Right cardiac atrium (tissue), 5 donors: ENCODE results near the gene BAHCC1. TPM values are rescaled to one million over a fixed set of nuclear protein-coding genes. Genes with fewer than 3 reads are reported as not detected.

ENCODE experiments used
- ATAC-seq, 2 donors: fragments of 200-7000 bp; cut with Tn5 transposase; one replicate each; pipeline versions ENCODE4 v1.8.0 to v1.9.1; 2020; ENCODE audit warnings: moderate library complexity in 2 of 2, mild to moderate bottlenecking in 1 of 2
- DNase-seq, 3 donors: peaks; one replicate each; pipeline ENCODE4 v3.0.0-alpha.2; 2020
- H3K27ac ChIP-seq: one replicate; pipeline ENCODE4 v1.5.1; 2013; ENCODE audit warnings: mild to moderate bottlenecking, low read length, control low read depth, moderate library complexity
- H3K27me3 ChIP-seq: one replicate; pipeline ENCODE4 v1.6.1; 2013; ENCODE audit not compliant: control insufficient read depth, insufficient read depth
- H3K4me1 ChIP-seq: one replicate; pipeline ENCODE4 v1.6.1; 2013; ENCODE audit warnings: low read length; ENCODE audit not compliant: control insufficient read depth, insufficient read depth
- H3K4me3 ChIP-seq: one replicate; pipeline ENCODE4 v1.5.1; 2013; ENCODE audit warnings: low read length, control low read depth
- H3K9me3 ChIP-seq: one replicate; pipeline ENCODE4 v1.6.1; 2013; ENCODE audit warnings: low read length; ENCODE audit not compliant: control insufficient read depth
- WGBS: extraction: QIAGEN DNeasy Blood & Tissue Kit; methylation state at CpG from one replicate; pipeline ENCODE4 v1.1.7; 2013; 5-methylcytosine and 5-hydroxymethylcytosine counted together
- intact Hi-C, 4 donors: fragments of 100-400 bp; cut with DNase I; formaldehyde crosslinking; loops; one replicate each; pipeline versions ENCODE4 v1.11.0 to v1.14.0; 2022 to 2023
- polyA plus RNA-seq: library from polyadenylated mRNA; stranded (reverse); fragments of 200-250 nt; gene quantifications from one replicate; pipeline ENCODE4 v1.2.3, GENCODE V29; 2013
- total RNA-seq, 4 donors: library from RNA; stranded (reverse); fragmentation: NEBNext Ultra II Directional; extraction: Animal tissue kit (Norgen Biotek cat#: 25700); gene quantifications; one replicate each; pipeline ENCODE4 v1.2.1, GENCODE V29; 2021
- donor health status: healthy with polysubstance abuse.
- donor health status: DM: no; HTN: yes; CAD: no.
- donor health status: DM: no; HTN: no; CAD: no.
- donor health status: DM: no; HTN: yes; CAD: no; lungs with severe emphysema.
- donor health status: DM: yes; HTN: yes; CAD: no.

Gene BAHCC1
- total and polyA plus RNA-seq, 5 donors: 8.3 to 12.8 (median 8.7) TPM

DNA sequence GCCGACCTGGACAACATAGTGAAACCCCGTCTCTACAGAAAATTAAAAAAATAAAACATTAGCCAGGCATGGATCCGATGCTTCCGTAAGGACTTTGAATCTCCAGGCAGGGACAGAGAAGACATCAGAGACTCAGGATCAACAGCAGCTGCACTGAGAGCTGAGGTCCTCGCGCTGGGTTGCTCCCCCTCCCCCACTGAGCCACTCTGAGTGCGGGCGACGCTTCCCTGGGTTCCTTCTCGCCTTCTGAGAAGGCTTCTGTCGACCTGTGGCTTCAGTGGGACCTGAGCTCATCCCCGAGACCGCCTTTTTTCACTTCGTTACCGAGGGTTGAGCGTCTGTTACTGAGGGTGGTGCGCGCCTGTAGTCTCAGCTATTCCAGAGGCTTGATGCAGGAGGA is 96.9 kb downstream of the BAHCC1 start:
- intact Hi-C loops: no loop called here
- ATAC-seq (no peak), DNase-seq (peak in 2 of 3 donors; percentile 25 to 46)
- no peak overlapping the region for H3K4me3 ChIP-seq
- no peaks in the 10 kb centered on the region for H3K27me3 ChIP-seq
- 63% methylated on average over 18 of the region's 18 CpGs for WGBS
- H3K9me3 ChIP-seq: no peaks in the 10 kb centered on the region
- no peak overlapping the region for H3K27ac ChIP-seq
- peaks cover 2% of the 10 kb centered on the region for H3K4me1 ChIP-seq

DNA sequence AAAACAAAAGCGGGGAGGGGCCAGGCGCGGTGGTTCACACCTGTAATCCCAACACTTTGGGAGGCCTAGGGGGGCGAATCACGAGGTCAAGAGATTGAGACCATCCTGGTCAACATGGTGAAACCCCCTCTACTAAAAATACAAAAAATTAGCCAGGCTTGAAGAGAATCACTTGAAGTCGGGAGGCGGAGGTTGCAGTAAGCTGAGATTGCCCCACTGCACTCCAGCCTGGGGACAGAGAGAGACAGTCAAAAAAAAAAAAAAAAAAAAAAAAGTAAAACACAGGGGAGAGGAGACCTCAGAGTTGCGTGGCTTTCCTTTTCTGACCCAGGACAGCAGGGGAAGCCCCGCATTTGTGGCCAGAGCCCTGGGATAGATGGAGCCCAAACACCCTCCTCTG is 97.4 kb downstream of the BAHCC1 start:
- Histone ChIP-seq H3K27ac (no peak overlapping the region), H3K27me3 (no peaks in the 10 kb centered on the region), H3K4me1 (peaks cover 2% of the 10 kb centered on the region), H3K4me3 (no peak overlapping the region), H3K9me3 (no peaks in the 10 kb centered on the region)
- WGBS: 84% methylated on average over 9 of the region's 9 CpGs
- intact Hi-C loops: no loop called here
- ATAC-seq (no peak), DNase-seq (peak in 1 of 3 donors; percentile 1)

DNA sequence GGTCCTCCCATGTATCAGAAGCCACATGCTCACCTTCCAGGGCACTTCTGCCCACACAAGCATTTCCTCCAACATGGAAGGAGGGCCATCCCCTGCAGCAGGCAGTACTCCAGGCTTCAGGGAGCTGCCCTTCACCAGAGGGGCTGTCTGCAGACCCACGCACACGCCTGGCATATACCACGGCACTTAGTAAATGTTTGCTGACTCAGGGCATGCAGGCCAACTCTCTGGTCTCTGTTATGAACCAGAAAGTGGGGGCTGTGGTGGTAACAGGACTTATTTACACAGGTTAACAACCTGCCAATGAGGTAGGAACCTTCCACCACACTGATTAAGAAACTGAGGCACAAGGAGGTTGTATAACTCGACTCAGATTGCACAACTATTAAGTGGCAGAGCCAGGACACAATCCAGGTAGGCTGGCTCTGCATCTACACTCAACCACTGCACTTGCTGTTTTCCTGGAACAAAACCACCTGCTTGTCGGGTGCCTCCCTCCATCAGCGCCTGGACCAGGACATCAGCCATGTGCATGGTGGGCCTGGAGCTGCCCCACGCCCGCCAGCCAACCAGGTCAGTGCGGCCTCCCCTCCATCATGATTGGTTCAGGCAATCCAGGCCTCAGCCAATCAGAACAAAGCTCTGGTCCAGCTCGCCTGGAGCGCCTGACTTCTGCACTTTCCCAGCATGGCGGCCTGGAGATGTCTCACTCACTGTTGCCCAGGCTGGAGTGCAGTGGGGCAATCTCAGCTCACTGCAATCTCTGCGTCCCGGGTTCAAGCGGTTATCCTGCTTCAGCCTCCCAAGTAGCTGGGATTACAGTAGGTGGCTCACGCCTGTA is 98.2 kb downstream of the BAHCC1 start:
- Histone ChIP-seq H3K27ac (no peak overlapping the region), H3K9me3 (no peaks in the 10 kb centered on the region), H3K27me3 (no peaks in the 10 kb centered on the region), H3K4me1 (peaks cover 1% of the 10 kb centered on the region), H3K4me3 (no peak overlapping the region)
- 84% methylated on average over 16 of the region's 16 CpGs for WGBS
- intact Hi-C loops: no loop called here
- no peak for ATAC-seq
- peak in 2 of 3 donors; percentile 39 to 42 for DNase-seq

DNA sequence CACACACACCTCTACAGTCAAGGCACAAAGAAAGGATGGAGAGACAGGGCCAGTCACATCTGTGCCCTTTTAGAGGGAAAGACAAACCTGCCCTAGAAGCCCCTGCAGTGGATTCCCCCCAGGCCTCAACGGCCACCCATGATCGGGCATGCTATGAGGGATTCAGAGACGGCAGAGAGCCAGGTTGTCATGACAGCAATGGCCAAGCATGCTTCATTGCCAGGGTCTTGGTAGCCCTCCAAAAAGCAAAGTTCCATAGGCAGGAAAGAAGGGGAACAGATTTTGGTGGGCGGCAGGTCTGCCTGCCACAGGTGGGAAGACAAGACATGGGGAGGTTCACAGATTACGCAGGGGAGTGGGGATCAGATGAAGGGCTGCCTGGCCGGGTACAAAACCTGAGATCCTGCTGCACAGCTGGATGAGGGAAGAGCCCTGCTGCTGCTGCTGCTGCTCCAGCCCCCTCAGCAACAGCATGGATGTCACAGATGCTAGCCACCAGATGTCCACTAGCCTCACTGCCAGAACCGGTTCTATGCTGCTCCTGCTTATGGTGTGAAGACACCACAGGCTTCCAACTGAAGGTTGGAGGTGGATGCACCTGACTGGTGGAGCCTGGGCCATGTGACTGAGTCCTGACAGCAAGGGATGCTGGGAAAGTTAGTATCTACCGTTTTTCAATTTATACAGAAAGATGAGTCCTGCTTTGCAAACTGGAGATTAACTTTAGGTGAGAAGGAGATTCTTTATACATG is 99.5 kb downstream of the BAHCC1 start:
- no peak overlapping the region for H3K4me3 ChIP-seq
- no peaks in the 10 kb centered on the region for H3K4me1 ChIP-seq
- intact Hi-C loops: no loop called here
- DNase-seq (peak in 2 of 3 donors; percentile 4 to 28), ATAC-seq (no peak)
- no peaks in the 10 kb centered on the region for H3K27me3 ChIP-seq
- 35% methylated on average over 8 of the region's 8 CpGs for WGBS
- no peaks in the 10 kb centered on the region for H3K9me3 ChIP-seq
- no peak overlapping the region for H3K27ac ChIP-seq

DNA sequence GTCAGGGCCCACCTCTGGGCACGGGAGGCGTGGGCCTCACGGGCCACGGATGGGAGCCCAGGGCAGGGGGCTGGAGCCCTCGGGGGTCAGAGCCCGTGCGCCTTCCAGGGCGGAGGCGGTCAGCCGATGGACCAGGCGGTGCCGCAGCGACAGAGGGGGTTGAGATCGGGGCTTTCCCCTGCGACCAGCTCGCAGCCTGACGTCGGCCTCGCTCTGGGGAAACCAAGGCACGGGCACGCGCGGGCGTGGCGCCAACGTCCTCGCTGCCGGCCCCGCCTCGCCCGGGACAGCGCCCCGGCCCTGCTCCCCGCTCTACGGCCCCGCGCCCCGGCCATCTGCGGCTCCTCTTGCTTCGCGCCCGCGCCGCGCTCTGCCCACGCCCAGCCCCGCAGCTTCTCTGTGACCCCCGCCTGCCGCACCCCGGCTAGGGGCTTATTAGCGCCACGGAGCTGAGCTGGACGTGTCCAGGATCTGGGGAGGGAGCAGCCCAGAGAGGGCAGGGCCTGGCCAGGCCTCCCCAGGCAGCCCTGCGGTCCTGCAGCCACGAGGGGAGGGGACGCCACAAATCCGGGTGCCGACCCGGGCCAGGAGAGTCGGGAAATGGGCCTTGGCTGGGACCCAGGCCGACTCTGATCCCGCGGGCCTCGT is 103.8 kb downstream of the BAHCC1 start:
- no peaks in the 10 kb centered on the region for H3K27me3 ChIP-seq
- H3K27ac ChIP-seq: no peak overlapping the region
- H3K9me3 ChIP-seq: no peaks in the 10 kb centered on the region
- intact Hi-C loops: no loop called here
- 55% methylated on average over 64 of the region's 64 CpGs for WGBS
- ATAC-seq (peak; percentile 20 to 22), DNase-seq (peak in 2 of 3 donors; percentile 44 to 64)
- H3K4me3 ChIP-seq: no peak overlapping the region
- H3K4me1 ChIP-seq: no peaks in the 10 kb centered on the region

DNA sequence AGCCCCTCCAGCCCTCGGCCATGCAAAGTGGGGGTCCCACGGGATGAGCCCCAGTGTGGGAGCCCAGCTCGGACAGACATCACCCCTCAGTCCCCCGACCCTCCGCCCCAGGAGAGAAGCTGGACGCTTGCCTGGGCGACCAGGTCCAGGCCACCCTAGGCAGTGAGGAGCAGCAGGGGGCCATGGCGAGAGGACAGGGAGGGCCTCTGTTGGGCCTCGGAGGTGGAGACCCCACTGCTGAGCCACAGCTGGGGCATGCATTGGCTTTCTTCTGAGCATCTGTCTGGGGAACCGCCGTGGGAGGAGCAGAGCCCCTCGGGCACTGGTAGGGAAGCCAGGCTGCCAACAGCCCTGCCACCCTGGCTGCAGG is 104.3 kb downstream of the BAHCC1 start:
- ATAC-seq (peak; percentile 8 to 38), DNase-seq (peak in 1 of 3 donors; percentile 64)
- Histone ChIP-seq H3K9me3 (no peaks in the 10 kb centered on the region), H3K4me1 (no peaks in the 10 kb centered on the region), H3K27me3 (no peaks in the 10 kb centered on the region), H3K4me3 (no peak overlapping the region), H3K27ac (no peak overlapping the region)
- intact Hi-C loops: no loop called here
- 72% methylated on average over 12 of the region's 12 CpGs for whole genome bisulfite sequencing

DNA sequence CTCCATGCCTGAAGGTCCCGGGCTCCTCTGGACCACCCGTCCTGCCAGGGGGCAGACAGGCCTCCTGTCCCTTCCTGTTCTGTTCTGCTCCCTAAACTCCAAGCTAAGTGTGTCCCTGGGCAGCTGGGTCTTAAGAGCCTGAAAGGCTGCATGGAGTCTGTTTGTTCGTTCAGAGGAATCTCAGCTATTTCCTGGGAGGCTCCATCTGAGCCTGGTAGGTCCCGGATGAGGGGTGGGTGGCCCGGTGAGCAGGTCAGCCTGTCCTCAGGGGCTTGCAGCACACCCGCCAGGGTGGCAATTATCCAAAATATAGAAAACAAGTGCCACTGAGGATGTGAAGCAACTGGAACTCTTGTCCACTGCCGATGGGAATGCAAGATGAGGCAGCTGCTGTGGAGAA is 104.8 kb downstream of the BAHCC1 start:
- intact Hi-C loops: no loop called here
- H3K27me3 ChIP-seq: no peaks in the 10 kb centered on the region
- H3K4me3 ChIP-seq: no peak overlapping the region
- no peaks in the 10 kb centered on the region for H3K9me3 ChIP-seq
- no peaks in the 10 kb centered on the region for H3K4me1 ChIP-seq
- DNase-seq (no peak), ATAC-seq (peak in 1 of 2 donors; percentile 23)
- no peak overlapping the region for H3K27ac ChIP-seq
- WGBS: 59% methylated on average over 7 of the region's 7 CpGs

DNA sequence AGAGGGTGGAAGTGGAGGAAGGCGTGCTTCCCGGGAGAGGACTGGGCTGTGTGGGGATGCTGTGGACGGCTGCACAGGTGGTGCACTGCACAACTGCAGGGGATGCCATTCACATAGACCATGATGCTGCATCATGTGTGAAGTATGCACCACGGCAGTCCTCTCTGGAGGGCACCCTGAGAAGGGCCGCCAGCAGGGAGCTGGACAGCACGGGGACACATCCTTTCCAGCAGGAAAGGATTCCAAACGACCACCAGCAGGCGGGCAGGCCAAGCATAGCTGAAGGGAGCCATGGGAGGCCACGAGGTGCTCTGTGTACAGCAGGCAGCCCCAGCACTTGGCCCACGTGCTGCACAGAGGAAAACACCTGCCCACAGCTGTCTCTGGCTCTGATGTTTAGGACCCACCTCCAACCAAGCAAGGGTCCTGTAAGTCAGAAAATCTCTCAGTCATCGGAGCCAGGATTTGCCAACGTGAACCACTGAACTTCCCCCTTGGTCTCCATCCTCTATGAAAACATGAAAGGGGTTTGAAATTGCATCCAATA is 107.3 kb downstream of the BAHCC1 start:
- DNase-seq (peak in 1 of 3 donors; percentile 40), ATAC-seq (no peak)
- Histone ChIP-seq H3K4me3 (no peak overlapping the region), H3K27me3 (no peaks in the 10 kb centered on the region), H3K4me1 (no peaks in the 10 kb centered on the region), H3K9me3 (no peaks in the 10 kb centered on the region), H3K27ac (no peak overlapping the region)
- 63% methylated on average over 12 of the region's 12 CpGs for WGBS
- intact Hi-C loops: no loop called here

DNA sequence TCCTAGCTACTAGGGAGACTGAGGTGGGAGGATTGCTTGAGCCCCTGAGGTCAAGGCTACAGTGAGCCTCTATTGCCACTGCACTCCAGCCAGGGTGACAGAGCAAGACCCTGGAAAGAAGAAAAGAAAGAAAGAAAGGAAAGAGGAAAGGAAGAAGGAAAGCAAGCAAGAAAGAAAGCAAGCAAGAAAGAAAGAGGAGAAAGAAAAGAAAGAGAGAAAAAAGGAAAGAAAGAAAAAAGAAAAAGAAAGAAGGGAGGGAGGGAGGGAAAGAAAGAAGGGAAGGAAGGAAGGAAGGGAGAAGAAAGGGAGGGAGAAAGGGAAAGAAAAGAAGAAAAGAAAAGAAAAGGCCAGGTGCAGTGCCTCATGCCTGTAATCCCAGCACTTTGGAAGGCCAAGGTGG is 108.4 kb downstream of the BAHCC1 start:
- H3K4me1 ChIP-seq: no peaks in the 10 kb centered on the region
- DNase-seq (no peak), ATAC-seq (no peak)
- no peak overlapping the region for H3K4me3 ChIP-seq
- H3K27ac ChIP-seq: no peak overlapping the region
- intact Hi-C loops: no loop called here
- no peaks in the 10 kb centered on the region for H3K27me3 ChIP-seq
- no peaks in the 10 kb centered on the region for H3K9me3 ChIP-seq

DNA sequence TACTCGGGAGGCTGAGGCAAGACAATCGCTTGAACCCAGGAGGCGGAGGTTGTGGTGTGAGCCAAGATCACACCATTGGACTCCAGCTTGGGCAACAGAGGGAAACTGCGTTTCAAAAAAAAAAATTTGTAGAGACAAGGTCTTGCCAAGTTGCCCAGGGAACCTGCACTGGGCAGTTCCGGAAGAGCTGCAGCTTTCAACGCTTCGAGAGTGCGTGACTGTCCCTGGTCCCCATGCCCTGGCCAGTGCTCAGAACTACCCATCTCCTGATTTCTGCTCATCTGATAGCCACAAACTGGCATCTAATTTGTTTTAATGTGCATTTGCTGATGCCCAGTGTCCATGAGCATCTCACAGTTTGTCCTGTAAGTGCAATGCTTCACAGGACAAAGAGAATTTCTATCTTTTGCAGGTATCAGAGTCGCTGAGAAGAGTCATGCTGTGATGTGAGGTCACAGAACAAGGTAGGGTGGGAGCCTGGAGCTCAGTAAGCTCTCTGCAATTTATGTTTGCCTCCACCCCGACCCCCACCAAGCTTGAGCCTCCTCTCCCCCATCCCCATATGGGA is 113.5 kb downstream of the BAHCC1 start:
- H3K9me3 ChIP-seq: no peaks in the 10 kb centered on the region
- H3K4me1 ChIP-seq: no peaks in the 10 kb centered on the region
- whole genome bisulfite sequencing: 45% methylated on average over 10 of the region's 10 CpGs
- intact Hi-C loops: no loop called here
- H3K4me3 ChIP-seq: peak overlapping the region; percentile 74
- peak in 1 of 2 donors; percentile 19 for ATAC-seq
- no peaks in the 10 kb centered on the region for H3K27me3 ChIP-seq
- DNase-seq: peak in 2 of 3 donors; percentile 52 to 53
- H3K27ac ChIP-seq: no peak overlapping the region
